Gastrocnemius medialis (tissue), 4 donors: ENCODE results near the gene IGSF21.

ENCODE experiments used
- POLR2A ChIP-seq, 2 donors: fragments of 450-650 bp; IDR thresholded peaks; one replicate each; pipeline ENCODE4 v1.6.1; 2017; ENCODE audit warnings: antibody characterized with exemption in 2 of 2, mild to moderate bottlenecking in 2 of 2, moderate library complexity in 2 of 2
- TF ChIP-seq, protein P1 (sequence below), 5 experiments: fragments of 450-650 bp in 3 of 5; fragments of 200-600 bp in 2 of 5; sonication (generic) in 2 of 5; IDR thresholded peaks in 4 of 5; conservative IDR thresholded peaks in 1 of 5; 1 replicate in 4 of 5; 2 replicates in 1 of 5; pipeline ENCODE4 v1.5.1; 2016 to 2019; ENCODE audit warnings: antibody characterized with exemption in 5 of 5, mild to moderate bottlenecking in 3 of 5, moderate library complexity in 3 of 5

DNA sequence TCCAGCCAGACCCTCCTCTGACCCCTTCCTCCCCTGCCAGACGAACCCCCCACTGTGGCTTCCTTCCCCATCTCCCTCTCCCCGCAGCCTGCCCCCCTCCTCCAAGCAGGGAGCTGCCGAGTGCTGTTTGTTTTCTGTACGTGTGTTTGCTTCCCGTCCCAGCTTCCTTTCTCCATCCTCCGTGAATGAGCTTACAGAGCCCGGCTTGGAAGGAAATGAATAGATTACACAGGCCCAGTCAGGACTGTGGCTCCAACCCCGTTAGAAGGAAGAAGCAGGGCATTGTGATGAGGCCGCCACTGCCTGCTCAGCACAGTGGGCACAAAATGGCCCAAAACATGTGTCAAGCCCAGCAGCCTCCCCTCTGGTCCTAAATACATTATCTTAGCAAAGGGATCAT is 123.2 kb downstream of the IGSF21 start:
- no peak for TF ChIP-seq POLR2A (IDR thresholded peaks at IDR 0.05)
- TF ChIP-seq, protein P1, sequence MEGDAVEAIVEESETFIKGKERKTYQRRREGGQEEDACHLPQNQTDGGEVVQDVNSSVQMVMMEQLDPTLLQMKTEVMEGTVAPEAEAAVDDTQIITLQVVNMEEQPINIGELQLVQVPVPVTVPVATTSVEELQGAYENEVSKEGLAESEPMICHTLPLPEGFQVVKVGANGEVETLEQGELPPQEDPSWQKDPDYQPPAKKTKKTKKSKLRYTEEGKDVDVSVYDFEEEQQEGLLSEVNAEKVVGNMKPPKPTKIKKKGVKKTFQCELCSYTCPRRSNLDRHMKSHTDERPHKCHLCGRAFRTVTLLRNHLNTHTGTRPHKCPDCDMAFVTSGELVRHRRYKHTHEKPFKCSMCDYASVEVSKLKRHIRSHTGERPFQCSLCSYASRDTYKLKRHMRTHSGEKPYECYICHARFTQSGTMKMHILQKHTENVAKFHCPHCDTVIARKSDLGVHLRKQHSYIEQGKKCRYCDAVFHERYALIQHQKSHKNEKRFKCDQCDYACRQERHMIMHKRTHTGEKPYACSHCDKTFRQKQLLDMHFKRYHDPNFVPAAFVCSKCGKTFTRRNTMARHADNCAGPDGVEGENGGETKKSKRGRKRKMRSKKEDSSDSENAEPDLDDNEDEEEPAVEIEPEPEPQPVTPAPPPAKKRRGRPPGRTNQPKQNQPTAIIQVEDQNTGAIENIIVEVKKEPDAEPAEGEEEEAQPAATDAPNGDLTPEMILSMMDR (IDR thresholded peaks at IDR 0.05 in 4 of 5, conservative IDR thresholded peaks at IDR 0.05 in 1 of 5): no peak
